Endothelial cell (in vitro differentiated cells): ENCODE data around the gene ZMYM2. TPM values are rescaled to one million over a fixed set of nuclear protein-coding genes. Genes with fewer than 3 reads are reported as not detected.

Source experiments
- DNase-seq: peaks from one replicate; pipeline ENCODE4 v3.0.0; 2021; ENCODE audit warnings: low spot score
- H3K27ac Mint-ChIP-seq: one replicate; pipeline ENCODE4 v1.8.0; 2021; ENCODE audit warnings: mixed read lengths, inconsistent platforms; ENCODE audit not compliant: unreplicated experiment
- H3K27me3 Mint-ChIP-seq: one replicate; pipeline ENCODE4 v1.8.0; 2021; ENCODE audit warnings: mild to moderate bottlenecking, moderate library complexity, mixed read lengths, inconsistent platforms; ENCODE audit not compliant: unreplicated experiment
- H3K36me3 Mint-ChIP-seq: one replicate; pipeline ENCODE4 v1.8.0; 2021; ENCODE audit warnings: mild to moderate bottlenecking, low read depth, mixed read lengths, inconsistent platforms; ENCODE audit not compliant: unreplicated experiment
- H3K4me1 Mint-ChIP-seq: one replicate; pipeline ENCODE4 v1.8.0; 2021; ENCODE audit warnings: mild to moderate bottlenecking, mixed read lengths, inconsistent platforms; ENCODE audit not compliant: unreplicated experiment
- H3K4me3 Mint-ChIP-seq: one replicate; pipeline ENCODE4 v1.8.0; 2021; ENCODE audit warnings: mild to moderate bottlenecking, mixed read lengths, inconsistent platforms; ENCODE audit not compliant: unreplicated experiment
- H3K9me3 Mint-ChIP-seq: one replicate; pipeline ENCODE4 v1.8.0; 2021; ENCODE audit warnings: mixed read lengths, inconsistent platforms; ENCODE audit not compliant: unreplicated experiment
- CTCF ChIP-seq: fragments of 200-600 bp; sonication (generic); IDR thresholded peaks from one replicate; pipeline ENCODE4 v1.5.0; 2021; ENCODE audit warnings: antibody characterized with exemption; ENCODE audit not compliant: unreplicated experiment
- total RNA-seq: library from RNA; stranded (reverse); fragmentation: NEBNext Ultra II Directional; extraction: Animal tissue kit (Norgen Biotek cat#: 25700); gene quantifications from one replicate; pipeline ENCODE4 v1.2.1, GENCODE V29; 2021; ENCODE audit not compliant: unreplicated experiment

Gene ZMYM2
- total RNA-seq, 1 donor from 2014 or later = 124 TPM

GRCh38 chr13:20090349-20090748, 131.8 kb downstream of the ZMYM2 start:
- H3K27me3 Mint-ChIP-seq = peaks cover 3% of the 10 kb centered on the region
- H3K9me3 Mint-ChIP-seq = no peaks in the 10 kb centered on the region
- H3K4me3 Mint-ChIP-seq = no peak overlapping the region
- no peak for TF ChIP-seq CTCF
- H3K36me3 Mint-ChIP-seq = no peaks in the 10 kb centered on the region
- H3K27ac Mint-ChIP-seq = no peak overlapping the region
- DNase-seq = no peak
- no peaks in the 10 kb centered on the region for H3K4me1 Mint-ChIP-seq

- no peak for DNase-seq
- no peak overlapping the region for H3K27ac Mint-ChIP-seq
- H3K4me3 Mint-ChIP-seq = no peak overlapping the region
- no peak for TF ChIP-seq CTCF
- no peaks in the 10 kb centered on the region for H3K36me3 Mint-ChIP-seq
- no peaks in the 10 kb centered on the region for H3K4me1 Mint-ChIP-seq
- H3K27me3 Mint-ChIP-seq = peaks cover 3% of the 10 kb centered on the region
- H3K9me3 Mint-ChIP-seq = no peaks in the 10 kb centered on the region
Measured at GRCh38 chr13:20093951-20094350, 135.4 kb downstream of the ZMYM2 start.

GRCh38 chr13:20099319-20099718, 140.8 kb downstream of the ZMYM2 start:
- Mint-ChIP-seq H3K27me3 (peaks cover 2% of the 10 kb centered on the region), H3K36me3 (no peaks in the 10 kb centered on the region), H3K4me3 (no peak overlapping the region), H3K9me3 (no peaks in the 10 kb centered on the region), H3K27ac (no peak overlapping the region), H3K4me1 (peaks cover 21% of the 10 kb centered on the region)
- no peak for TF ChIP-seq CTCF
- no peak for DNase-seq

- H3K4me3 Mint-ChIP-seq = no peak overlapping the region
- peaks cover 21% of the 10 kb centered on the region for H3K4me1 Mint-ChIP-seq
- TF ChIP-seq CTCF = no peak
- H3K36me3 Mint-ChIP-seq = peaks cover 4% of the 10 kb centered on the region
- H3K9me3 Mint-ChIP-seq = no peaks in the 10 kb centered on the region
- peaks cover 7% of the 10 kb centered on the region for H3K27me3 Mint-ChIP-seq
- peak overlapping the region; percentile 22 for H3K27ac Mint-ChIP-seq
- DNase-seq = no peak
Measured at GRCh38 chr13:20101467-20102316, 143.2 kb downstream of the ZMYM2 start.

GRCh38 chr13:20102525-20103180, 144.1 kb downstream of the ZMYM2 start:
- Mint-ChIP-seq H3K27ac (no peak overlapping the region), H3K27me3 (peaks cover 7% of the 10 kb centered on the region), H3K4me3 (no peak overlapping the region), H3K9me3 (no peaks in the 10 kb centered on the region), H3K36me3 (peaks cover 4% of the 10 kb centered on the region), H3K4me1 (peaks cover 21% of the 10 kb centered on the region)
- DNase-seq = no peak
- TF ChIP-seq CTCF = no peak
